Measurements from ENCODE around the gene PRDM16. TPM values are rescaled to one million over a fixed set of nuclear protein-coding genes. Genes with fewer than 3 reads are reported as not detected.
A peak's percentile ranks its signal among the peaks of the same experiment; 100 is the strongest.

The PRDM16 gene
- total RNA-seq (not detected), polyA plus RNA-seq (not detected), total RNA-seq (0 to 0.09 (median 0) reads per million in 6 experiments)

DNA sequence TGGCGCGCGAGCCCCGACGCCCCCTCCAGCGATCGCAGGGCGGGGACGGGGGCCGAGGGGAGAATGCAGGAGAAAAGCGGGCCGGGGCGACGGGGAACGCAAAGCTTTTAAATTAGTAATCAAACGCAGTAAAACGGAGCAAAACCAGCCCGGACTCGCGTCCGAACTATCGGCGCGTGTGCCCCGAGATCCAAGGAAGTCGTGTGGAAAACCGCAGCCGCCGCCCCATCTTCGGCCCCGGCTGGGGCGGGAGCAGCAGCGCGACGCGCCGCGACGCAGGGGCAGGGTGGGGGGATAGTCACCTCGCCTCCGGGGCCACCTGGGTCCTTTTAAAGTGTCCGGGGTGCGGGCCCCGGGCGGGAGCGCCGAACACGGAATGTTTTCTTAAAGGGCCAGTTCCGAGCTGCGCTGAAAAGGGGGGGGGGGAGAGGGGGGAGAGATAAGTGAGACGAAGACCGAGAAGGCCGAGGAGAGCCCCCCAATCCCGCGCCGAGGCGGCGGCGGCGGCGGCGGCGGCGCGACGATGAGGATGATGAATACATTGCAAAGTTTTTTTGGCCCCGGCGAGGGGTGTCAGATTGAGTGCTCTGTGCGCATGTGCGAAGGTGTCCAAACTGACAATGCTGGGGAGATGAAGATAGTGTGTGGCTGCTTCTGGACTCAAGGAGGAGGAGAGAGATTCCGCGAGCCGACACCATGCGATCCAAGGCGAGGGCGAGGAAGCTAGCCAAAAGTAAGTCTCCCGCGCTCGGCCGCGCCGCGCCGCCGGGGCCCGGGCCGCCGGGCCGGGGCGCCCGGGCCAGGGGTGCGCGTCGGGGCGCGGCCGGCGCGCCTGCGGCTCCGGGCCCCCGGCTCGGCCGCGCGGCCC, at the start of gene PRDM16:
PRDM16 (plus strand) TSS at position 640 of the 868 bp plus-strand sequence; CDS start at position 697, 57 bp downstream.
- Mint-ChIP-seq H3K4me1 (peaks cover 2 to 4% (median 2%) of the 10 kb centered on the region in 4 donors), H3K9me3 (no peaks in the 10 kb centered on the region), H3K27ac (no peak within 1 kb of the TSS), H3K27me3 (peaks cover 3 to 40% (median 10%) of the 10 kb centered on the region in 5 donors), H3K36me3 (no peaks in the 10 kb centered on the region), H3K4me3 (peak within 1 kb of the TSS; percentile 70 to 91 (median 82))
- POLR2A ChIA-PET = no interaction called here
- DNase-seq = peak in 1 of 10 donors; percentile 59
- no peak for ATAC-seq

DNA sequence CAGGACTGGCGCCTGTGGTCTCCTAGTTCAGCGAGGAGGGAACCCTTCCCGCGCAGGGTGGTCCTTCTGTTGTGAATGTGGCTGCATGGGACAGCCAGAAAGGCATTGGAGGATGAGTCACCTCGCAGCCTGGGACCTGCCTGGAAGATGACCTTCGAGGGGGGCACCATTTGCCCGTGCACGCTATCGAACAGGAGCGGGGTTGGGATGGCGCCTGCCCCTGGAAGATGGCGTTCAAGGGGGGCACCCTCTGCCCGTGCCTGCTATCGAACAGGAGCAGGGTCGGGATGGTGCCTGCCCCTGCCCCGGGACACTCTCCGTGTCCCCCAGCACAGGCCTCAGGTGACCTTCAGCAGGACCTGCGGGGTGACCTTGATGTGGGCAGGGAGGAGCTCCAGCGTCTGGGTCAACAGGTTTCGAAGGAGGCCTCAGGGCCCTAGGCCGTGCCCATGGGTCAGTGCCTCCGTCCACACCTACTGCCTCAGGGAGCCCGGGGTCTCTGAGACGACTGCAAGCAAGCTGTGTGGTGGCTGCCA, 49.4 kb upstream of the PRDM16 start:
- H3K4me3 Mint-ChIP-seq = no peak overlapping the region
- DNase-seq = peak in 1 of 10 donors; percentile 59

DNA sequence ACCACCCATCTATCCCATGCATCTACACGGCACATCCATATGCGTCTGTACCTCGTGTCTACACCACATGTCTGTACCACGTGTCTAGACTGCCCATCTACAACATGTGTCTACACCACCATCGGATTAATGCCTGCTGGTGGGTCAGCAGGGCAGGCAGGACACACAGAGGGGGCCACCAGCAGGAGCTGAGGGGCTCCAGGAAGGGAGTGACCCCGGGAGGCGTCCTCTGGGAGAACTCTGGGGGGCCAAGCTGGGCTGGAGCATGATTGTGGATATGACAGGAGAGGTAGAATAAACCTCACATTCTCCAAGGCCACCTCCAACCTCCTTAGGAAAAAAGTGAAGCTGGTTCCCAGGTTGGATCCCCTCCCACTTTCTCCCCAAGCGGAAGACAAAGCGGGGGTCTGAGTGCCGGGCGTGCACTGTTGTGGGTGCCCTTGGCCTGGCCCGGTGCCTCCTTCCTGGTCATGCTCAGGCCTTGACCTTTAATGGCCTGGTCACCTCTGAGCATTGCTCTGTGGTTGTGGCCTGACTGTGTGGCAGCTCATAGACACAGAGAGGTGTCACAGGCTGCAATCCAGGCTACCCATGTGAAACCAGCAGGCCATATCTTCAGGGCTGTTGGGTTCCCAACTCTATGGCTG, 48.6 kb upstream of the PRDM16 start:
- DNase-seq (no peak), ATAC-seq (no peak)
- Mint-ChIP-seq H3K4me1 (peaks cover 0 to 2% (median 0%) of the 10 kb centered on the region in 4 donors), H3K9me3 (no peaks in the 10 kb centered on the region), H3K4me3 (no peak overlapping the region), H3K27ac (no peak overlapping the region), H3K27me3 (peaks cover 0 to 6% (median 0%) of the 10 kb centered on the region in 5 donors), H3K36me3 (no peaks in the 10 kb centered on the region)
- POLR2A ChIA-PET = no interaction called here

More for the DNA sequence above, 49.4 kb upstream of the PRDM16 start:
- no peak for ATAC-seq
- H3K36me3 Mint-ChIP-seq = no peaks in the 10 kb centered on the region
- no peak overlapping the region for H3K27ac Mint-ChIP-seq
- no peaks in the 10 kb centered on the region for H3K9me3 Mint-ChIP-seq
- H3K4me1 Mint-ChIP-seq = peaks cover 0 to 2% (median 0%) of the 10 kb centered on the region in 4 donors
- peaks cover 0 to 10% (median under 1%) of the 10 kb centered on the region in 5 donors for H3K27me3 Mint-ChIP-seq
- POLR2A ChIA-PET = no interaction called here

DNA sequence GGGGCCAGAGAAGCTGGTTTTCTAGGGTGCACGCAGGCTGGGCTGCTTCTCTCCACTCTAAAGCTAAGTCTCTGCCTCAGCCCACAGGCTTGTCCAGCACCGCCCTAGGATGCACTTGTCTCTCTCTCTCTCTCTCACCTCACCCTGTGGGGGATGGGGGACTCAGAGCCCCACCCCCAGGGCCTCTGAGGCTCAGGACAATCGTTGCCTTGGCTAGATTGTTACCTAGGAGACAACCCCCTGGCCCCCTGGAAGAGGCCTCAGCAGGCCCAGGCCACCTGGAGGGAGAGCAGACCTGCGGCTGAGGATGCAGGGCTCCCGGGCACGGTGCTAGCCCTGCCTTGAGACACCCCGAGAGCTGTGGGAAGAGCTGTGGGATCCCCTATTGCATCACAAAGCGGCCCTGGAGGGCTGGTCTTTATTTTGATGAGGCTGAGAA, 47.8 kb upstream of the PRDM16 start, which contains the start of gene ACTRT2:
ACTRT2 (plus strand) TSS at position 235 of the 439 bp plus-strand sequence. CDS start 220 bp downstream, outside the sequence.
- Mint-ChIP-seq H3K27ac (no peak within 1 kb of the TSS), H3K4me3 (no peak within 1 kb of the TSS), H3K9me3 (no peaks in the 10 kb centered on the region), H3K27me3 (peaks cover 0 to 5% (median 0%) of the 10 kb centered on the region in 5 donors), H3K4me1 (peaks cover 0 to 2% (median 0%) of the 10 kb centered on the region in 4 donors), H3K36me3 (no peaks in the 10 kb centered on the region)
- POLR2A ChIA-PET = no interaction called here
- DNase-seq (no peak), ATAC-seq (no peak)

DNA sequence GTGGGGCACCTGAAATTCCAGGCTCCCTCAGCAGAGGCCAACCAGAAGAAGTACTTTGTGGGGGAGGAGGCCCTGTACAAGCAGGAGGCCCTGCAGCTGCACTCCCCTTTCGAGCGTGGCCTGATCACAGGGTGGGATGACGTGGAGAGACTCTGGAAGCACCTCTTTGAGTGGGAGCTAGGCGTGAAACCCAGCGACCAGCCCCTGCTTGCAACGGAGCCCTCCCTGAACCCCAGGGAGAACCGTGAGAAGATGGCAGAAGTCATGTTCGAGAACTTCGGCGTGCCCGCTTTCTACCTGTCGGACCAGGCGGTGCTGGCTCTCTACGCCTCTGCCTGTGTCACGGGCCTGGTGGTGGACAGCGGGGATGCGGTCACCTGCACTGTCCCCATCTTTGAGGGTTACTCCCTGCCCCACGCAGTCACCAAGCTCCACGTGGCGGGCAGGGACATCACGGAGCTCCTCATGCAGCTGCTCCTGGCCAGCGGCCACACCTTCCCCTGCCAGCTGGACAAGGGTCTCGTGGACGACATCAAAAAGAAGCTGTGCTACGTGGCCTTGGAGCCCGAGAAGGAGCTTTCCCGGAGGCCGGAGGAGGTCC, 47.1 kb upstream of the PRDM16 start:
- POLR2A ChIA-PET = no interaction called here
- peak in 1 of 10 donors; percentile 57 for DNase-seq

DNA sequence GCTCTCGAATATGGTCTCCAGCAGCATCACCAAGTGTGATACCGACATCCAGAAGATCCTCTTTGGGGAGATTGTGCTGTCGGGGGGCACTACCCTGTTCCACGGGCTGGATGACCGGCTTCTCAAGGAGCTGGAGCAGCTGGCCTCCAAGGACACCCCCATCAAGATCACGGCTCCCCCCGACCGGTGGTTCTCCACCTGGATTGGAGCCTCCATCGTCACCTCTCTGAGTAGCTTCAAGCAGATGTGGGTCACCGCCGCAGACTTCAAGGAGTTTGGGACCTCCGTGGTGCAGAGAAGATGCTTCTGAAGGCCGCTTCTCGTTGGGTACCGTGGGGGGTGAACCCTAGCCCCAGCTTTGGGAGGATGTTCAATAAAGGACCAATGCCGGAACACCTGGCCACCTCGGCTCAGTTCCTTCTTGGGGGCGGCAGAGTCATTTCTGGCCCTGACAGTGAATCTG, 46.5 kb upstream of the PRDM16 start:
- ATAC-seq = no peak
- peak in 1 of 10 donors; percentile 60 for DNase-seq
- no peak overlapping the region for H3K27ac Mint-ChIP-seq
- peaks cover 0 to 3% (median 0%) of the 10 kb centered on the region in 5 donors for H3K27me3 Mint-ChIP-seq
- no peaks in the 10 kb centered on the region for H3K36me3 Mint-ChIP-seq
- peaks cover 0 to 2% (median 0%) of the 10 kb centered on the region in 4 donors for H3K4me1 Mint-ChIP-seq
- no peaks in the 10 kb centered on the region for H3K9me3 Mint-ChIP-seq
- POLR2A ChIA-PET = no interaction called here
- no peak overlapping the region for H3K4me3 Mint-ChIP-seq

More for the DNA sequence above, 47.1 kb upstream of the PRDM16 start:
- Mint-ChIP-seq H3K27ac (no peak overlapping the region), H3K9me3 (no peaks in the 10 kb centered on the region), H3K27me3 (peaks cover 0 to 5% (median 0%) of the 10 kb centered on the region in 5 donors), H3K4me3 (no peak overlapping the region), H3K4me1 (peaks cover 0 to 2% (median 0%) of the 10 kb centered on the region in 4 donors), H3K36me3 (no peaks in the 10 kb centered on the region)
- ATAC-seq = no peak

DNA sequence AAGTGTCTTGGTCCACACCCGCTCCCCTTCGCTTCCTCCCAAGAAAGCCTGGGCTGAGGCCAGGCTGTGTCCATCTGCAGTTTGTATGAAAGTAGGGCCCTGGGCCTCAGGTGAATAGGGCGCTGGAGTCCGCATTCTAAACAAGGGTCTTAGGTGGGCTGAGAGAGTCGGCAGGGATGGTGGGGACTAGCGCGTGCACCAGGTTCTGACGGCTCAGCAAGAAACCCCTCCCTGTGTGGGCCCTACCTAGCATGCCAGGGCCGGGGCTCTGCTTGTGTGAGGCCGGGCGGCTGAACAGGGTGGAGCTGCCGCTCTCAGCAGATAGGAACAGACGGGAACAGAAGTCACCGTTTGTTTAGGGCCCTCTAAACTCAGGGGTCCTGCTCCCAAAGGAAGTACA, 46.0 kb upstream of the PRDM16 start:
- POLR2A ChIA-PET = no interaction called here
- DNase-seq = no peak
- no peak overlapping the region for H3K27ac Mint-ChIP-seq
- no peak overlapping the region for H3K4me3 Mint-ChIP-seq
- peaks cover 0 to 2% (median 0%) of the 10 kb centered on the region in 4 donors for H3K4me1 Mint-ChIP-seq
- ATAC-seq = no peak
- no peaks in the 10 kb centered on the region for H3K9me3 Mint-ChIP-seq
- H3K36me3 Mint-ChIP-seq = no peaks in the 10 kb centered on the region
- H3K27me3 Mint-ChIP-seq = peaks cover 0 to 3% (median 0%) of the 10 kb centered on the region in 5 donors

DNA sequence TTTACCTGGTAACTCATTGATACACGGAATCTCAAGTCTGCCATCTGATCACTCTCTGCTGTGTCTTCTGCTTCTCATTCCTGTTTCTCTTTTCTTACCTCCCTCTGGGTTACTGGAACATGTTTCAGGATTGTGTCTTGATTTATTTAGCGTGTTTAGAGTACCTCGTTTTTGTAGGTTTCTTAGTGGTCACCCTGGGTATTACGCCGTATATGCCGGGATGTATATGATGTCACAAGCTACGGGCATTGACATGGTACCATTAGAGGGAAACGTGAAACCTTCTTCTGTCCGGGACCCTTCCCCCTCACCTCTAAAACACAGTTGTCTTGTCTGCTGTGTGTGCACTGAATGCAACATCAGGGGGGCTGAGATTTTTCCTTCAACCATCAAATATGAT, 45.0 kb upstream of the PRDM16 start:
- no peak for DNase-seq
- Mint-ChIP-seq H3K4me3 (no peak overlapping the region), H3K36me3 (no peaks in the 10 kb centered on the region), H3K9me3 (no peaks in the 10 kb centered on the region), H3K27me3 (no peaks in the 10 kb centered on the region), H3K4me1 (peaks cover 0 to 2% (median 0%) of the 10 kb centered on the region in 4 donors), H3K27ac (no peak overlapping the region)
- POLR2A ChIA-PET = no interaction called here
- no peak for ATAC-seq

DNA sequence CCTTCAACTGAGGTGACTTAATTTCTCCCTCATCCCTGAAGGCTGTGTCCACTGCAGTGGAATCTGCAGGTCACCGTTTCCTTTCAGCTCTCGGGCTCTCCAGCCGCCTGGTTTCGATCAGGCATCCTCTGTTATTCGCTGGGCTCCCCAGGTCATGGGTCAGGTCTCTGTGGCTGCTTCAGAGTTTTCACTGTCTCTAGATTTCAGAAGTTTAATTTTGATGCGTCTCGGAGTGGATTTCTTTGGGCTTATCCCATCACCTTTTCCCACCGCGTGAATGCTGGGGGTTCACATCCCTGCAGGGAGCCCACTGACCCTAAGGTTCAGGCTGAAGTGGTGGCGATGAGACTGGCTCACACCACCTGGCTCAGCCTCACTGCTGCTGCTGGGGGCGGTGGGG, 44.4 kb upstream of the PRDM16 start:
- Mint-ChIP-seq H3K27ac (no peak overlapping the region), H3K4me1 (peaks cover 0 to 2% (median 0%) of the 10 kb centered on the region in 4 donors), H3K9me3 (no peaks in the 10 kb centered on the region), H3K4me3 (no peak overlapping the region), H3K27me3 (no peaks in the 10 kb centered on the region), H3K36me3 (no peaks in the 10 kb centered on the region)
- no peak for DNase-seq
- POLR2A ChIA-PET = no interaction called here
- no peak for ATAC-seq

DNA sequence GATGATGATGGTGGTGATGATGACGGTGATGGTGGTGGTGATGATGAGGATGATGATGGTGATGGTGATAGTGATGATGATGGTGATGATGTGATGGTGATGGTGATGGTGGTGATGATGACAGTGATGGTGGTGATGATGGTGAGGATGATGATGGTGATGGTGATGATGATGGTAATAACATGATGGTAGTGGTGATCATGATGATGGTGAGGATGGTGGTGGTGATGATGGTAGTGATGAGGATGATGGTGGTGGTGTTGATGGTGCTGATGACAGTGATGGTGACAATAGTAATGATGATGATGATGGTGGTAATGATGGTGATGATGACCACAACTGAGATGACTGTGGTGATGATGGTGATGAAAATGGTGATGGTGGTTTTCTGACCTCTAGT, 42.9 kb upstream of the PRDM16 start:
- ATAC-seq (no peak), DNase-seq (no peak)
- Mint-ChIP-seq H3K27ac (no peak overlapping the region), H3K27me3 (peaks cover 0 to 2% (median 0%) of the 10 kb centered on the region in 5 donors), H3K4me3 (no peak overlapping the region), H3K4me1 (peaks cover 0 to 2% (median 0%) of the 10 kb centered on the region in 4 donors), H3K36me3 (no peaks in the 10 kb centered on the region), H3K9me3 (no peaks in the 10 kb centered on the region)
- POLR2A ChIA-PET = no interaction called here

DNA sequence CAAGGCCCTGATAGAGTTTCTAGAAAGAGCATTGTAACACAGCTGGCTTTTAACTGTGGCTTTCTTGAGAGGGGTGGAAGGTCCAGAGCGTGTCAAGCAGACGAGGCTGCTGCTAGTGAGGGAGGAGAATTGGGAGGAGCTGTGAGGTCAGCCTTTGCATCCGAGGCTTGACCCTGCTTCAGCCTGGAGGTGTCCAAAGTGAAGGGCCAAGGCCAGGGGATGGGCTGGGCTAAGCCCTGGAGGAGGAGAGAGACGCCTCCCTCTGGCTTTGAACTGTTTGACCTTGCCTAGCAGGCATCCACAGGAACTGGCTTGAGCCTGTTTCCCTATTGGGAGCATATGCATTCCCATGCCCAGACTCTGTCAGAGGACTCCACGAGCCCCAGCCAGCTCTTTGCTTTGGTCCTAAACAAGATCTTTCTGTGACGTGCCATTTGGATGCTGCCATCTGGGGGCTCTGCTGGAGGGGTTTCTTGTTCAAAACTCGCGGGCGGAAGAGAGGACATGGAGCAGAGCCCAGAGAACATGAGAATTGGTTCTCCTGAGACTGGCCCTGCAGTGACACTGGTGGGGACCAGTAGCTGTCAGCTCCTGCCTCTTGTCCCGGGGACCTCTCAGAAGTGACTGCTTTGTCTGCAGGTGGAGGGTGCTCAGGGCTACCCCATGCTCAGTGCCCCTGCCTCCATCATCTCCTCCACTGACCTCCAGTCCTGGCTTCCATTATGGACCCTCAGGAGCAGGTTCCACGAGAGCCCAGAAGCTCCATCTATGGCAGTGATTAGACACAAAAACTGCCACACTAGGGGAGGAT, 42.2 kb upstream of the PRDM16 start:
- no peak overlapping the region for H3K4me3 Mint-ChIP-seq
- POLR2A ChIA-PET = no interaction called here
- ATAC-seq (no peak), DNase-seq (peak in 1 of 10 donors; percentile 42)
- peak overlapping the region in 1 of 10 donors; percentile 27 for H3K27ac Mint-ChIP-seq
- H3K4me1 Mint-ChIP-seq = peaks cover 0 to 2% (median 0%) of the 10 kb centered on the region in 4 donors
- H3K9me3 Mint-ChIP-seq = no peaks in the 10 kb centered on the region
- H3K27me3 Mint-ChIP-seq = peaks cover 0 to 2% (median 0%) of the 10 kb centered on the region in 5 donors
- H3K36me3 Mint-ChIP-seq = no peaks in the 10 kb centered on the region

Data from naive thymus-derived CD8-positive, alpha-beta T cell (primary cell).